Progenitor cell of endocrine pancreas (in vitro differentiated cells): Measurements from ENCODE around the gene CBR4. TPM values are rescaled to one million over a fixed set of nuclear protein-coding genes. Genes with fewer than 3 reads are reported as not detected.
"Not testable (repeated sequence)": the region's sequence is repeated elsewhere in the genome, so short reads cannot be mapped to it uniquely, and the experiment has no call there.

ENCODE experiments used
- DNase-seq: peaks from one replicate; pipeline ENCODE4 v3.0.0; 2021; ENCODE audit warnings: low spot score; ENCODE audit not compliant: unreplicated experiment
- H3K27ac Mint-ChIP-seq: 2 replicates; pipeline ENCODE4 v1.8.0; 2021; ENCODE audit warnings: mild to moderate bottlenecking, moderate library complexity, mixed read lengths
- H3K27me3 Mint-ChIP-seq: 2 replicates; pipeline ENCODE4 v1.8.0; 2021; ENCODE audit warnings: mixed read lengths
- H3K36me3 Mint-ChIP-seq: 2 replicates; pipeline ENCODE4 v1.8.0; 2022; ENCODE audit warnings: mixed read lengths; ENCODE audit not compliant: insufficient read depth
- H3K4me1 Mint-ChIP-seq: 2 replicates; pipeline ENCODE4 v1.8.0; 2021; ENCODE audit warnings: low read depth, mixed read lengths
- H3K4me3 Mint-ChIP-seq: 2 replicates; pipeline ENCODE4 v1.8.0; 2021; ENCODE audit warnings: low read depth, mild to moderate bottlenecking, moderate library complexity, mixed read lengths
- H3K9me3 Mint-ChIP-seq: 2 replicates; pipeline ENCODE4 v1.8.0; 2021; ENCODE audit warnings: low read depth, mixed read lengths
- CTCF ChIP-seq: fragments of 200-600 bp; sonication (generic); IDR thresholded peaks from one replicate; pipeline ENCODE4 v1.5.0; 2021; ENCODE audit warnings: antibody characterized with exemption, mild to moderate bottlenecking; ENCODE audit not compliant: unreplicated experiment
- total RNA-seq: library from RNA; stranded (reverse); gene quantifications from 2 replicates; pipeline ENCODE4 v1.2.1, GENCODE V29; 2021

The CBR4 gene
- total RNA-seq, 1 donor from 2014 or later = 43.3 TPM

- Mint-ChIP-seq H3K4me3 (no peak overlapping the region), H3K9me3 (no peaks in the 10 kb centered on the region), H3K27me3 (no peaks in the 10 kb centered on the region), H3K27ac (no peak overlapping the region), H3K4me1 (peaks cover 14% of the 10 kb centered on the region), H3K36me3 (no peaks in the 10 kb centered on the region)
- no peak for DNase-seq
- TF ChIP-seq CTCF = no peak
Observed at GRCh38 chr4:169037506-169037905, 27.5 kb upstream of the CBR4 start.

GRCh38 chr4:169035871-169036620 is 26.0 kb upstream of the CBR4 start:
- not testable (repeated sequence) for H3K9me3 Mint-ChIP-seq, H3K4me3 Mint-ChIP-seq, H3K27ac Mint-ChIP-seq, H3K36me3 Mint-ChIP-seq, DNase-seq, H3K27me3 Mint-ChIP-seq
- peaks cover 14% of the 10 kb centered on the region for H3K4me1 Mint-ChIP-seq

- Mint-ChIP-seq H3K36me3 (no peaks in the 10 kb centered on the region), H3K4me3 (no peak overlapping the region), H3K27ac (no peak overlapping the region), H3K4me1 (peaks cover 8% of the 10 kb centered on the region), H3K9me3 (no peaks in the 10 kb centered on the region), H3K27me3 (no peaks in the 10 kb centered on the region)
- DNase-seq = no peak
- no peak for TF ChIP-seq CTCF
Observed at GRCh38 chr4:169033660-169034059, 23.6 kb upstream of the CBR4 start.

- Mint-ChIP-seq H3K4me3 (no peak overlapping the region), H3K27ac (no peak overlapping the region), H3K27me3 (no peaks in the 10 kb centered on the region), H3K36me3 (no peaks in the 10 kb centered on the region), H3K9me3 (no peaks in the 10 kb centered on the region), H3K4me1 (peaks cover 7% of the 10 kb centered on the region)
- no peak for TF ChIP-seq CTCF
- no peak for DNase-seq
Observed at GRCh38 chr4:169032883-169033645, 23.0 kb upstream of the CBR4 start.

- no peak for DNase-seq
- Mint-ChIP-seq H3K4me3 (no peak overlapping the region), H3K27me3 (no peaks in the 10 kb centered on the region), H3K9me3 (peaks cover 4% of the 10 kb centered on the region), H3K4me1 (peaks cover 3% of the 10 kb centered on the region), H3K27ac (no peak overlapping the region), H3K36me3 (no peaks in the 10 kb centered on the region)
- no peak for TF ChIP-seq CTCF
Observed at GRCh38 chr4:169032194-169032593, 22.1 kb upstream of the CBR4 start.
